SU-DHL-6 (cell line): Measurements from ENCODE around the gene PLXNB1.

Experiments
- H2AFZ ChIP-seq: fragments of 200-600 bp; sonication (generic); 2 replicates; pipeline ENCODE4 v1.6.1; 2014; ENCODE audit warnings: low read depth, mild to moderate bottlenecking, moderate library complexity, mixed read lengths, antibody characterized with exemption, low read length; ENCODE audit not compliant: severe bottlenecking
- H3F3A ChIP-seq: fragments of 200-600 bp; shearing (Covaris generic); 2 replicates; pipeline ENCODE4 v1.6.0; 2016; ENCODE audit warnings: antibody characterized with exemption, mild to moderate bottlenecking; ENCODE audit not compliant: insufficient read depth
- H3K27ac ChIP-seq: fragments of 200-600 bp; sonication (generic); 2 replicates; pipeline ENCODE4 v1.5.1; 2016; ENCODE audit warnings: low read depth, mild to moderate bottlenecking, low read length, moderate library complexity, mixed read lengths
- H3K27me3 ChIP-seq: fragments of 200-600 bp; sonication (generic), shearing (Covaris generic); 2 replicates; pipeline ENCODE4 v1.6.0; 2014; ENCODE audit warnings: mild to moderate bottlenecking, low read length
- H3K36me3 ChIP-seq: fragments of 200-600 bp; sonication (generic); 2 replicates; pipeline ENCODE4 v1.6.1; 2014; ENCODE audit warnings: mild to moderate bottlenecking, low read length, mixed read lengths
- H3K4me2 ChIP-seq: fragments of 300-600, 200-600 bp; shearing (Covaris generic), sonication (generic); 2 replicates; pipeline ENCODE4 v1.6.0; 2014; ENCODE audit warnings: low read length, low read depth, mild to moderate bottlenecking; ENCODE audit not compliant: poor library complexity, severe bottlenecking
- H3K4me3 ChIP-seq: fragments of 200-600 bp; sonication (generic); 2 replicates; pipeline ENCODE4 v1.5.1; 2014; ENCODE audit warnings: antibody characterized with exemption, low read length, mild to moderate bottlenecking, mixed read lengths; ENCODE audit not compliant: insufficient read depth, poor library complexity, severe bottlenecking
- H3K79me2 ChIP-seq: fragments of 200-600 bp; sonication (generic); 2 replicates; pipeline ENCODE4 v1.6.1; 2014; ENCODE audit warnings: mild to moderate bottlenecking, low read length, moderate library complexity; ENCODE audit not compliant: insufficient read depth
- H3K9ac ChIP-seq: fragments of 200-600 bp; sonication (generic); 2 replicates; pipeline ENCODE4 v1.7.0; 2014; ENCODE audit warnings: mild to moderate bottlenecking, low read length
- H3K9me2 ChIP-seq: fragments of 200-600 bp; sonication (generic); replicated peaks from 2 replicates; pipeline ENCODE4 v1.6.1; 2014; ENCODE audit warnings: low read length; ENCODE audit not compliant: insufficient read depth
- H3K9me3 ChIP-seq: fragments of 200-600 bp; sonication (generic); 2 replicates; pipeline ENCODE4 v1.6.1; 2014; ENCODE audit warnings: low read length, mixed read lengths; ENCODE audit not compliant: insufficient read depth
- H4K20me1 ChIP-seq: fragments of 200-600 bp; sonication (generic); 2 replicates; pipeline ENCODE4 v1.6.1; 2014; ENCODE audit warnings: low read depth, mild to moderate bottlenecking, antibody characterized with exemption, low read length, moderate library complexity, mixed read lengths
- EZH2phosphoT487 ChIP-seq: fragments of 200-600 bp; sonication (generic), shearing (Covaris generic); conservative IDR thresholded peaks from 2 replicates; pipeline ENCODE4 v1.6.1; 2018; ENCODE audit warnings: mild to moderate bottlenecking, antibody characterized with exemption, low read length, moderate library complexity, mixed read lengths
- TF ChIP-seq, protein P1 (sequence below): fragments of 200-600 bp; sonication (generic); IDR thresholded peaks from one replicate; pipeline ENCODE4 v1.5.1; 2017; ENCODE audit warnings: antibody characterized with exemption, mild to moderate bottlenecking, low read length, moderate library complexity; ENCODE audit not compliant: insufficient read depth, poor library complexity, severe bottlenecking

Gene PLXNB1, protein sequence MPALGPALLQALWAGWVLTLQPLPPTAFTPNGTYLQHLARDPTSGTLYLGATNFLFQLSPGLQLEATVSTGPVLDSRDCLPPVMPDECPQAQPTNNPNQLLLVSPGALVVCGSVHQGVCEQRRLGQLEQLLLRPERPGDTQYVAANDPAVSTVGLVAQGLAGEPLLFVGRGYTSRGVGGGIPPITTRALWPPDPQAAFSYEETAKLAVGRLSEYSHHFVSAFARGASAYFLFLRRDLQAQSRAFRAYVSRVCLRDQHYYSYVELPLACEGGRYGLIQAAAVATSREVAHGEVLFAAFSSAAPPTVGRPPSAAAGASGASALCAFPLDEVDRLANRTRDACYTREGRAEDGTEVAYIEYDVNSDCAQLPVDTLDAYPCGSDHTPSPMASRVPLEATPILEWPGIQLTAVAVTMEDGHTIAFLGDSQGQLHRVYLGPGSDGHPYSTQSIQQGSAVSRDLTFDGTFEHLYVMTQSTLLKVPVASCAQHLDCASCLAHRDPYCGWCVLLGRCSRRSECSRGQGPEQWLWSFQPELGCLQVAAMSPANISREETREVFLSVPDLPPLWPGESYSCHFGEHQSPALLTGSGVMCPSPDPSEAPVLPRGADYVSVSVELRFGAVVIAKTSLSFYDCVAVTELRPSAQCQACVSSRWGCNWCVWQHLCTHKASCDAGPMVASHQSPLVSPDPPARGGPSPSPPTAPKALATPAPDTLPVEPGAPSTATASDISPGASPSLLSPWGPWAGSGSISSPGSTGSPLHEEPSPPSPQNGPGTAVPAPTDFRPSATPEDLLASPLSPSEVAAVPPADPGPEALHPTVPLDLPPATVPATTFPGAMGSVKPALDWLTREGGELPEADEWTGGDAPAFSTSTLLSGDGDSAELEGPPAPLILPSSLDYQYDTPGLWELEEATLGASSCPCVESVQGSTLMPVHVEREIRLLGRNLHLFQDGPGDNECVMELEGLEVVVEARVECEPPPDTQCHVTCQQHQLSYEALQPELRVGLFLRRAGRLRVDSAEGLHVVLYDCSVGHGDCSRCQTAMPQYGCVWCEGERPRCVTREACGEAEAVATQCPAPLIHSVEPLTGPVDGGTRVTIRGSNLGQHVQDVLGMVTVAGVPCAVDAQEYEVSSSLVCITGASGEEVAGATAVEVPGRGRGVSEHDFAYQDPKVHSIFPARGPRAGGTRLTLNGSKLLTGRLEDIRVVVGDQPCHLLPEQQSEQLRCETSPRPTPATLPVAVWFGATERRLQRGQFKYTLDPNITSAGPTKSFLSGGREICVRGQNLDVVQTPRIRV (N-terminal part only)

DNA sequence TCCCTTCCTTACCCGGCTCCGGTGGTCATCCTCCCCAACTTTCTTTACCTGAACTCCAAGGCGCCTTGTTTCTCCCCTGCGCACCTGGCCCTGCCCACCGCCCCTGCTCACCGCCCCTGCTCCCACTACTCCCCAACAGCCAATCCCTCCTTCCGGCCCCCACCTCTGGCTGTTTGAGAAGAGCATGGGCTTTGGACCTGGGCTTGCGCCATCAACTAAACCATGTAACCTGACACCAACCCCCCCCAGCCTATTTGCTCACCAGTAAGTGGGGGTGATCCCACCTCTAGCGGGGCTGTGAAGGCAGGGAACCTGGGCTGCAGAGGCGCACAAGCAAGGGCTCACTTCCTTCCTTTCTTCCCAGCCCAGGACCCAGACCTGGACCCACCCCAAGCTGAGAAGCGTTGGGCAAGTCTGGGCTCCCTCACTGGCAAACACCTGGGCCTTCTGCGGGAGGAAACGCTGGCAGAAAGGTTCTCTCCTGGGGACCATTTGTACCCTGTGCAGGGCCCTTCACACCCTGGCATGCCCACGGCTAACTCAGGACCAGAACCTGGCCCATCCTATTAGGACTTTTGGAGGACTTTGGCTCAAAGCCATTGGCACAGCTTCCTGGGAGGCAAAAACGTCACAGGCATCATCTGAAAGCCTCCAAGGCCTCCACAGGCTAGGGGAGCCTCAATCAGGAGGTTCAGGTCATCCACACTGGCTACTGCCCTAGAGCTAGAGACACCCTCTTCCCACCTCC lies at the start of gene PLXNB1:
TSS of gene PLXNB1 (minus strand) at position 127 of the 748 bp plus-strand sequence. CDS start 5,475 bp downstream, outside the sequence.
- H3K36me3 ChIP-seq = no peaks in the 10 kb centered on the region

DNA sequence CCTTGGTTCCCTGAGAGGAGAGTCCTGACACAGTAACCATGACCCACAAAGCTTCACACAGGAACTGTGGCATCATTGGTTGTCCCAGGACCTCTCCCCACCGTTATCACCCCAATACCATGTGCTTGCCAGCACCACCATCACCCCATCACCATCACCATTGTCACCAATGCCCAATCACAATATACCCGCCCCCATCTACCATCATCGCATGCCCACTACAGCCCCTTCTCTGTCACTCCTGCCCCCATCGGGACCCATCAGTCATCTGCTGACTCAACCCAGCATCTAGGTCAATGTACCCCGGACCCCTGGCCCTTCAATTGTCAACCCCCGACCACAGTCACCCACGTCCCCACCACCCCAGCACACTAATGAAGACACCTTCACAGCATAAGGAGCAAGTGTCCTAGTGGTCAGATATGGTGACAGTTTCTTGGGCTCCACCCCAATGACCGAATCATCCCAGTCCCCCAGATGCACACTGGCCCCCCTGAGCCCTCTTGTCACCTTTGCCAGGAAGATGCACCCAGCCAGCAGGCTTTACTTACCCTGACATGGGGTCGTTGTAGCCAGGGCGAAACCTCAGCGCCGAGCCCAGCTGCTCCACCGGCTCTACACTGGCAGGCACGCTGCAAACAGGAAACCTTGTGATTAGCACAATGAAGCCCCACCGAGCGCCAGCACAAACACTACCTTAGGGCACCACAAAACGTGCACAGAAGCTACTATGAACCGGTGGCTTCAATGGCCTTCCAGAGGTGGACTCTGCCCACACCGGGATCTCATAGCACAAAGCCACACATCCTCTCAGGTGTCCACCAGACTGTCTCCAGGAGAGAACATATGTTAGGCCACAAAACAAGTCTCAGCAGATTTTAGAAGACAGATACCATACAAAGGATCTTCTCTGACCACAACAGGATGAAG lies 49.0 kb upstream of the PLXNB1 start:
- Histone ChIP-seq H3K4me3 (no peak overlapping the region), H3K36me3 (no peaks in the 10 kb centered on the region), H3K4me2 (peak overlapping the region; percentile 49), H3K27me3 (no peaks in the 10 kb centered on the region), H3K9ac (peak overlapping the region; percentile 39), H3K9me2 (no peaks in the 10 kb centered on the region), H3K9me3 (no peaks in the 10 kb centered on the region), H3K79me2 (no peaks in the 10 kb centered on the region), H4K20me1 (no peaks in the 10 kb centered on the region), H2AFZ (peak overlapping the region; percentile 81), H3K27ac (peak overlapping the region; percentile 45), H3F3A (peaks cover under 1% of the 10 kb centered on the region; the same call in 1 of the 2 replicates)
- TF ChIP-seq, protein P1, sequence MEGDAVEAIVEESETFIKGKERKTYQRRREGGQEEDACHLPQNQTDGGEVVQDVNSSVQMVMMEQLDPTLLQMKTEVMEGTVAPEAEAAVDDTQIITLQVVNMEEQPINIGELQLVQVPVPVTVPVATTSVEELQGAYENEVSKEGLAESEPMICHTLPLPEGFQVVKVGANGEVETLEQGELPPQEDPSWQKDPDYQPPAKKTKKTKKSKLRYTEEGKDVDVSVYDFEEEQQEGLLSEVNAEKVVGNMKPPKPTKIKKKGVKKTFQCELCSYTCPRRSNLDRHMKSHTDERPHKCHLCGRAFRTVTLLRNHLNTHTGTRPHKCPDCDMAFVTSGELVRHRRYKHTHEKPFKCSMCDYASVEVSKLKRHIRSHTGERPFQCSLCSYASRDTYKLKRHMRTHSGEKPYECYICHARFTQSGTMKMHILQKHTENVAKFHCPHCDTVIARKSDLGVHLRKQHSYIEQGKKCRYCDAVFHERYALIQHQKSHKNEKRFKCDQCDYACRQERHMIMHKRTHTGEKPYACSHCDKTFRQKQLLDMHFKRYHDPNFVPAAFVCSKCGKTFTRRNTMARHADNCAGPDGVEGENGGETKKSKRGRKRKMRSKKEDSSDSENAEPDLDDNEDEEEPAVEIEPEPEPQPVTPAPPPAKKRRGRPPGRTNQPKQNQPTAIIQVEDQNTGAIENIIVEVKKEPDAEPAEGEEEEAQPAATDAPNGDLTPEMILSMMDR = no peak
- TF ChIP-seq EZH2phosphoT487 = no peak

More for the DNA sequence above, at the start of gene PLXNB1:
- no peaks in the 10 kb centered on the region for H3K27me3 ChIP-seq
- no peak within 1 kb of the TSS for H3K27ac ChIP-seq
- no peaks in the 10 kb centered on the region for H3F3A ChIP-seq
- H3K4me2 ChIP-seq = peak within 1 kb of the TSS; percentile 55
- H3K4me3 ChIP-seq = peak within 1 kb of the TSS; percentile 49
- H3K9ac ChIP-seq = peak within 1 kb of the TSS; percentile 51
- no peaks in the 10 kb centered on the region for H4K20me1 ChIP-seq
- no peaks in the 10 kb centered on the region for H3K9me2 ChIP-seq
- no peak for TF ChIP-seq EZH2phosphoT487
- TF ChIP-seq, protein P1 = no peak
- H3K9me3 ChIP-seq = no peaks in the 10 kb centered on the region
- H2AFZ ChIP-seq = peak within 1 kb of the TSS; percentile 68
- no peaks in the 10 kb centered on the region for H3K79me2 ChIP-seq
